ENCODE data around the gene FAM219A. TPM values are rescaled to one million over a fixed set of nuclear protein-coding genes. Genes with fewer than 3 reads are reported as not detected.

The FAM219A gene
- total RNA-seq, 1 experiment from 2014 or later = 20.6 TPM

GRCh38 chr9:34380511-34381315 is 77.7 kb downstream of the FAM219A start (continued):
- TF ChIP-seq PRDM15 (CRISPR knock-in tag; IDR thresholded peaks at IDR 0.05) (no peak), FOXP1 (CRISPR knock-in tag; IDR thresholded peaks at IDR 0.05; ENCODE audit: borderline replicate concordance) (peak; percentile 75), ARID4B (CRISPR knock-in tag; IDR thresholded peaks at IDR 0.05; ENCODE audit: borderline replicate concordance) (peak; percentile 84), FOXJ3 (CRISPR knock-in tag; IDR thresholded peaks at IDR 0.05; ENCODE audit: borderline replicate concordance) (no peak), E2F1 (CRISPR knock-in tag; IDR thresholded peaks at IDR 0.05) (0 out of 2 replicates have a peak, but pooled peaks have one; percentile 6), ATF2 (CRISPR knock-in tag; IDR thresholded peaks at IDR 0.05; ENCODE audit: borderline replicate concordance, low read depth) (no peak), MAX (CRISPR knock-in tag; IDR thresholded peaks at IDR 0.05) (peak; percentile 57; the same call in 1 of the 2 replicates), SP1 (CRISPR knock-in tag; conservative IDR thresholded peaks at IDR 0.05) (peak; percentile 60), TEAD4 (CRISPR knock-in tag; IDR thresholded peaks at IDR 0.05) (no peak), E2F5 (CRISPR knock-in tag; IDR thresholded peaks at IDR 0.05) (0 out of 2 replicates have a peak, but pooled peaks have one; percentile 37), SMAD4 (CRISPR knock-in tag; IDR thresholded peaks at IDR 0.05) (no peak), MYBL2 (CRISPR knock-in tag; IDR thresholded peaks at IDR 0.05) (peak; percentile 88), ZNF512 (CRISPR knock-in tag; IDR thresholded peaks at IDR 0.05; ENCODE audit: borderline replicate concordance) (0 out of 2 replicates have a peak, but pooled peaks have one; percentile 16)
